GM21717 (cell line): ENCODE data around the gene CLCN5.
"Not testable (repeated sequence)": the region's sequence is repeated elsewhere in the genome, so short reads cannot be mapped to it uniquely, and the experiment has no call there.

Experiments
- ATAC-seq: cut with Tn5 transposase; IDR thresholded peaks from one replicate; pipeline ENCODE4 v1.9.1; 2021; ENCODE audit warnings: mild to moderate bottlenecking, moderate library complexity; ENCODE audit not compliant: unreplicated experiment

CLCN5 gene

GRCh38 chrX:49995107-49995731 lies 72.8 kb downstream of the CLCN5 start:
- no peak for ATAC-seq

- no peak for ATAC-seq
Observed at GRCh38 chrX:49995795-49996455, 73.5 kb downstream of the CLCN5 start.

GRCh38 chrX:49996474-49996873 lies 74.1 kb downstream of the CLCN5 start:
- ATAC-seq, result no peak

- ATAC-seq, result no peak
Observed at GRCh38 chrX:49999087-49999486, 76.7 kb downstream of the CLCN5 start.

- no peak for ATAC-seq
Observed at GRCh38 chrX:50000937-50001542, 78.6 kb downstream of the CLCN5 start.

- no peak for ATAC-seq
Observed at GRCh38 chrX:50002067-50002714, 79.8 kb downstream of the CLCN5 start.

- ATAC-seq, result no peak
Observed at GRCh38 chrX:50003467-50003866, 81.1 kb downstream of the CLCN5 start.

GRCh38 chrX:50003927-50004326 lies 81.5 kb downstream of the CLCN5 start:
- no peak for ATAC-seq

- ATAC-seq, result not testable (repeated sequence)
Observed at GRCh38 chrX:50025591-50025990, 103.2 kb downstream of the CLCN5 start.

GRCh38 chrX:50035126-50035525 lies 112.7 kb downstream of the CLCN5 start:
- ATAC-seq, result no peak

- ATAC-seq, result no peak
Observed at GRCh38 chrX:50036426-50036825, 114.0 kb downstream of the CLCN5 start.

GRCh38 chrX:50045823-50046222 lies 123.4 kb downstream of the CLCN5 start:
- no peak for ATAC-seq

GRCh38 chrX:50049228-50049627 lies 126.8 kb downstream of the CLCN5 start:
- no peak for ATAC-seq

GRCh38 chrX:50054147-50054546 lies 131.8 kb downstream of the CLCN5 start:
- ATAC-seq, result no peak

GRCh38 chrX:50066318-50066937 lies 144.0 kb downstream of the CLCN5 start:
- no peak for ATAC-seq

GRCh38 chrX:50067435-50068284 lies 145.3 kb downstream of the CLCN5 start:
- ATAC-seq, result no peak

GRCh38 chrX:50068285-50068563 lies 145.8 kb downstream of the CLCN5 start:
- ATAC-seq, result no peak

GRCh38 chrX:50068893-50069292 lies 146.5 kb downstream of the CLCN5 start:
- no peak for ATAC-seq

- no peak for ATAC-seq
Observed at GRCh38 chrX:50071494-50071893, 149.1 kb downstream of the CLCN5 start.

GRCh38 chrX:50072110-50072509 lies 149.7 kb downstream of the CLCN5 start:
- ATAC-seq, result no peak

- no peak for ATAC-seq
Observed at GRCh38 chrX:50073601-50074000, 151.2 kb downstream of the CLCN5 start.
